ENCODE data around the gene GALK1. TPM values are rescaled to one million over a fixed set of nuclear protein-coding genes. Genes with fewer than 3 reads are reported as not detected.

The GALK1 gene
- total and polyA plus RNA-seq, 9 of the 15 experiments (the other 6 are each of a cell fraction or from before 2014, with no cell fraction given), result 0.45 to 51.6 (median 17.4) TPM

GRCh38 chr17:75806822-75807500, 42.0 kb upstream of the GALK1 start:
- ATAC-seq (no peak), DNase-seq (ENCODE audit: extremely low read depth in 1 of 4, low spot score in 3 of 4) (no peak), FAIRE-seq (no peak)
- WGBS (ENCODE audit: insufficient coverage, low coverage, missing lambda C conversion rate), result 63% methylated on average over 4 of the region's 4 CpGs
- no peaks in the 10 kb centered on the region for H3K79me2 ChIP-seq (ENCODE audit: control insufficient read depth, insufficient read depth, low read length)
- H2AFZ ChIP-seq (ENCODE audit: low read depth, low read length), result no peak overlapping the region
- no peaks in the 10 kb centered on the region for H3K9me3 ChIP-seq (replicated peaks; ENCODE audit: control insufficient read depth, insufficient read depth, low read depth, low read length)
- no peaks in the 10 kb centered on the region for H3K27me3 ChIP-seq (ENCODE audit: control insufficient read depth in 2 of 2, insufficient read depth in 2 of 2, low read length in 2 of 2)
- intact Hi-C loops (cut with micrococcal nuclease) (no loop called here), in situ Hi-C loops (cut with MboI) (no loop called here)
- ChIA-PET CTCF (ENCODE audit: low intra/inter-chr PET ratio) (no interaction called here), POLR2A (interaction anchor here (0.6 to 4.1 kb wide), 10 partner anchors 11 to 34 kb away, joined by 3 to 37 read pairs (median 3); a partner anchor contains a TSS)
- H3K4me2 ChIP-seq (ENCODE audit: insufficient read depth, low read length), result no peak overlapping the region
- peaks cover 17% of the 10 kb centered on the region; the same call in 2 of the 3 replicates for H3K36me3 ChIP-seq (ENCODE audit: control insufficient read depth, insufficient read depth, low read length)
- no peaks in the 10 kb centered on the region for H4K20me1 ChIP-seq (replicated peaks; ENCODE audit: control insufficient read depth, insufficient read depth, low read length)
- H3K9me1 ChIP-seq (ENCODE audit: control insufficient read depth, insufficient read depth, low read length), result no peaks in the 10 kb centered on the region
- no TSS peak for BruUV-seq (replicated peaks)
- peaks cover 10 to 14% of the 10 kb centered on the region in 2 experiments for H3K4me1 ChIP-seq (replicated peaks in 1 of 2; ENCODE audit: control insufficient read depth in 2 of 2, insufficient read depth in 2 of 2, low read length in 2 of 2)
- no peak overlapping the region for H3K9ac ChIP-seq (ENCODE audit: insufficient read depth in 1 of 2, low read depth in 2 of 2, low read length in 2 of 2)
- no peak overlapping the region for H3K4me3 ChIP-seq
- no peak for TF ChIP-seq NEUROD1 (IDR thresholded peaks at IDR 0.05; ENCODE audit: borderline replicate concordance, low read depth, low read length, partially characterized antibody)
- TF ChIP-seq ZNF12 (CRISPR knock-in tag; IDR thresholded peaks at IDR 0.05), result no peak
- TF ChIP-seq RNF219 (CRISPR knock-in tag; IDR thresholded peaks at IDR 0.05), result no peak
- no peak for TF ChIP-seq ARNT (IDR thresholded peaks at IDR 0.05)
- no peak for TF ChIP-seq CEBPB (tag; IDR thresholded peaks at IDR 0.05)
- TF ChIP-seq KLF16 (IDR thresholded peaks at IDR 0.05), result no peak
- no peak for TF ChIP-seq SREBF1 (IDR thresholded peaks at IDR 0.05; ENCODE audit: borderline replicate concordance, low read depth, low read length)
- TF ChIP-seq MCM3 (IDR thresholded peaks at IDR 0.05), result no peak
- no peak for TF ChIP-seq SRSF3 (IDR thresholded peaks at IDR 0.05; ENCODE audit: insufficient read depth, low read length)
- H3K27ac ChIP-seq (ENCODE audit: extremely low read depth, low read depth, low read length), result no peak overlapping the region

Data from K562 (cell line).